GM19463 (cell line): Measurements from ENCODE around the gene ACACA.

Source experiments
- ATAC-seq: cut with Tn5 transposase; IDR thresholded peaks from one replicate; pipeline ENCODE4 v1.9.1; 2021; ENCODE audit warnings: mild to moderate bottlenecking, moderate library complexity; ENCODE audit not compliant: unreplicated experiment

Gene ACACA

DNA sequence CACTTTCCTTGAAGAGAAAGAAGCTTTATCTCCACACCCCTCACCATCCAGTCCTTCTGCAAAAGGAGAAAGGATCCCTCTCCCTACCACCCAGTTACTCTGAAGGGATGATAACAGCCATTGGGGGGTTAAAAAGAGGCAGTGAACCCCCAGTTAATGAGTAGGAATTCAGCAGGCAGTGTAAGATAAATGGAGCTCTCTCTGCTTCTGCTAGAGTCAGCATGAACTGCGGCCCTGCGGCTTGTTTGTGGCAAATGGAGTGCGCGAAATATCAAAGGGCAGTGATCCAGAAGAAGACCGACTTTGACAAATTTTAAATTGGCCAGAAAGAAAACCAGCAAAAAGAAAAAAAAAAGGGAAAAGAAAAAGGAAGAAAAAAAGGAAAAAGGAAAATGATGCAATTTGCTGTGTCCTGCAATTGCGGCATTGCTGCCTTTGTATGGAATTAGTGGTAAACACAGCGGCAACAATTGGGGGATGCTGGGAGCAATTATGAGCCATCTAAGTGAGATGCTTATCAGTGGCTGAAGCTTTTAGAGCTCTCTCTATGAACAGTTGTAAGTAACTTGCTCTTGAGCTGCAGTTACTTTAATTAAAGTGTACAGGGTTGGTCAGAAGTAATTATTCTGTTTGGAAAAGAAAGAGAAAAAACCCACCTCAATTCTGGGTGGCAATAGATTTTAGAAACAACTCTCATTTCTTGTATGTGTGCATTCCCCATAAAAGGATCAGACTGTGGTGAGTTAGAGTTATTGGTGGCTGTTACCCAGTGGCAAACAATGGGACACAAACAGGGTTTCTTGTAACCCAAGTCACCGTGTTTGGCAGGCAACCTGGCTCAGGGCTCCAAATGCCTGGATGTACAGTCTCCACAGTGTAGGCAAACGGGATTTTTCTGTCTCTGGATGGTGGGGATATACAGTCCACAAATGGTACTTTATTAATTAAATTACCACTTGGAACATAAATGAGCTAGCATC is 296.6 kb downstream of the ACACA start:
- no peak for ATAC-seq

DNA sequence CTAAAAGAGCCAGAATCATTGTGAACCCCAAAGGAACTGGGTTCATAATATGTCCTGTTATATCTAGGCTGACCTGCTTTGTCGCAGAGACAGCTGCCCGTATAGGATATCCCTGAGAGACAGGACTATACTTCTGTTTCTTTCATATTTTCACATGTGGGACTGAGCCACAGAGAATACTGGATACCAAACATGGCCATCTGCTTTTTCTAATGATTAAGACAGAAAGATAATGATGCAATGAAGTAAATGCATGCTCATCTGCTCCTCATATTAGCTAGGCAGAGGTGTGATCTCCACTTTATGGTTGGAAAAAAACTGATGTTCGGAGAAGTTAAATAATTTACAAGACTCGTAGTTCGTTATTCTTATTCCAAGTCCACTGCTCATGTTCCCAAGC is 297.5 kb downstream of the ACACA start:
- no peak for ATAC-seq

DNA sequence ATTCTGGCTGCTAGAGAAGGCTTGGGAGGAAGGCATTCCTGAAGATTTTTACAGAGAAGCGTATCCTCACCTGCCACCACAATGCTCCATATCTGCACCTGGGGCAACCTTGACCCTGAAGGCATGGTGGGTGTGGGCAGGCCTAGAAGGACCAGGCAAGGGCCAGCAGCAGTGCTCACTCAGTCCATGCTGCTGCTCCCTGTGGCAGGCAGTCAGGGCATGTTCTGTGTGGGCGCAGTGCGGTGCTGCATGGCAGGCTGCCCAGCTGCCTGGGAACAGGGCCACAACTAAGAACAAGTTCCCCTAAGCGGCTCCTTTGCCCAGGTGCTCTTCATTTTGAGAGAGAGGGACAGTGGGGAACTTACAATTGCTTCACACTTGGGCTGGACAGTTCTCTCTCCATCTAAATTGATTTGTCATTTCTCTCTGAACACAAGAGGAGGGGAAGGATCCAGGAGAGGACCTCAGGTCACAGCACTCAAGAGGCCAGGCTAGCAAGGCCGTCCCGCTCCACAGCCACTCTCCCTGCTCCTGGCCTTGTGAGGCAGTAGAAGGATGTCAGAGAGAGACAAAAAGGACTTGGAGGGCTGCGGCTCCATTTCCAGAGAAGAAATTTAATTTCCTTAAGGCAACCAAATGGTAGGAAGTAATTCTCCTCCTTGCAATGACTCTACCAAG is 299.1 kb downstream of the ACACA start:
- no peak for ATAC-seq

DNA sequence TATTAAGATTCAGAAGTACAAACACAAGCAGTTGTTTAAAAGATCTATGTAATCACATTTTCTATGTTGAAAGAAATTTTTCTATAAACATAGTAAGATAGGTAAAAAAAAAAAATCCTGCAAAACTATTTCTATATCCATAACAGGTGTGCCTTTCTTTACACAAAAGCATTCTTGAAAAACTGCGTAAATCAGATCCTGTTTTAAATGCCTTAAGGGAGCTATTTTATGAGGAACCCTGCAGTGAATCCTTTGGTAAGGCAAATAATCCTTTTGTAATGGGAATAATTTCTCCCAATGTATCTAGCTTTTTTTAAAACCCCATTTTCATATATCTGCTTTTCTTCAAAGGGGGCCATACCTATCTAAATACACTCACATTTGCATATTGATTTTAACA is 300.6 kb downstream of the ACACA start:
- ATAC-seq = no peak

DNA sequence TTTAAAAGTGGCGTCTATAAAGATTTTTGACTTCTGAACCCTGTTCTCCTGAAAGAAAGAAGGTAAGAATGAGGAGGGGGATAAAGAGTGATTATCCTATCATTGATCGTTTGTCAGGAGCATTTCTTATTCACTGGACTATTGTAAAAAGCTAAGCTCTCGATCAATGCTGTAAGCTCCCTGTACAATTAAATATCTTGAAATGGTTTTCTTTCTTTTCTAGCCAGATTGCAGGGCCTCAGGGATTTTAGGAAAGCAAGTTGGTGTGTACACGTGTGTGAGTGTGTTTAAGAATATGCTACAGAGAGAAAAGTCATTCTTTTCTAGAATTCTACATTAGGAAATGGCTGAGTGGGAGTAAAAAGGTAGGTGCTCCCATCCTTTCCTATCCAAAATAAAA is 303.4 kb downstream of the ACACA start:
- no peak for ATAC-seq

DNA sequence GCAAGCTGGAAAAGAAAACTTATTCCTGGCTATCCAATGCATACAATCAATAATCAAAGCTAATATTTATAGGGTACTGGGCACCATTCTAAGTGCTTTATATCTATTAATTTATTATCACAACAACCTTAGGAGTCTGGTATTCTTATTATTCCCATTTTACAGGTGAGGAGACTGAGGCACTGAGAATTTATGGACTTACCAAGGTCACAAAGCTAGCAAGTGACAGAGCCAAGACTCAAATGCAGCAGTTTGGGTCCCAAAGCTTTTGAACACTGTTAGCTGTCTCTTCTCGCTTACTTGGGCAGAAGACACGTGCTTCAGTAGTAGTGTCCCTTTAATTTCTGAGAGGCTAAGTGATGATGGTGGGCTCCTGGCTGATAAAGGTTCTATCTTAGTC is 305.3 kb downstream of the ACACA start:
- no peak for ATAC-seq

DNA sequence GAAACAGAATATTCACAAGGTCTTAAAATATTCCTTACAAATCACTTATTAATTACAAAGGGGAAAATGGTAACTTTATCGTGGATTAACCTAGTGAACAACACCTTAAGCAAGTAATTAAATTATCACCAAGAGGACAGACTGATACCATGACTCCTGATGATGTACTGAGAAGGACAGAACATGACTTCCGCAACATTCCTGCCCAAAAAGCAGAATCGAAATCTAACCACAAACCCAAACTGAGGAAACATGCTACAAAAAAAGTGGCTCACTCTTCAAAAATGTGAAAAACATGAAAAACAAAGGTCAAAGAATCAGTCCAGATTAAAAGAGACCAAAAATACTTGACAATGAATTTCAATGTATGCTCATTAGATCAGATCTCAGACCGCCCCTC is 306.4 kb downstream of the ACACA start:
- ATAC-seq = no peak

DNA sequence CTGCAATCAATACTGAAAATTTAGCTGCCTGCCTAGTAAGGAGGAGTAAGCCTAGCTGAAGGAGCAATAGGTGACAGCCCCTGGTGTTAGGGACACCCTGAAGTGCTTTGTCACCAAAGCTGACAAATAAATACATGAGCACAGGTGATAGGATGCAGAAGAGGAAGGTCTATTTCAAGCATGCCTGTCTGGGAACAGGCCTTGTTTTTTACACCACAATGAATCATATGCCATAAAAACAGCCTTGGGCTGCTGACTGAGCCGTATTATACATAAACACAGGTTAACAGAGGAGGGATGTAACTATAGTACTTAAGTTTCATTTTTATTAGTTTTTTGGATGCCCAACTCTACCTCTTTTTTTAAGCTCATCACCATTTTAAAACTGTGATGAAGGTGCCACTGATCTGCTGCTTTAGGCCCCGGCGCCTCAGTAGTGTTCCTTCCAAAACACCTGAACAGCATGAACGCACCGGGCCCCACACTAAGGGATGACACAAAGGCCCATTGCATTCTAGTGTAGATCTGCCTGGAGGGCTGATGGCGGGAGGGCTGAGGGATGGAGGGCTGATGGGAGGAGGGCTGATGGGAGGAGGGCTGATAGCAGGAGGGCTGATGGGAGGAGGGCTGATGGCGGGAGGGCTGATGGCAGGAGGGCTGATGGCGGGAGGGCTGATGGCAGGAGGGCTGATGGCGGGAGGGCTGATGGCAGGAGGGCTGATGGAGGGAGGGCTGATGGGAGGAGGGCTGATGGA is 307.5 kb downstream of the ACACA start:
- no peak for ATAC-seq

DNA sequence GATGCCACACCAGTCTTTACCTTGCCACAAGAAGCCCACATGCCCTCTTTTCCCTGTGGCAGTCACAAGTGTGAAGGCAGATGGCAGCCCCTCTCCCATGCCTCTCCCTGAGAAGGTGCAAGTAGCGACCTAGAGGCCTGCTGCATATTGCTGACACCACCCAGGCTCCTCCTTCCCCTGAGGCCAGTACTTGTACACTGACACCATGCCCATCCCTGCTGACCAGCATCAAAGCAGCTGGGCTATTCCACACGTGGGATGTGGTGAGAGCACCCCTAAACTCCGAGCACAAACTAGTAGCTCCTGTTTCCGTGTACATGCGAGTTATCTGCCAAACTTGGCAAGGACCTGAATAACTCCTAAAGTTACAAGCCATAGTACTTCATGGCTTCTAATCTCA is 308.5 kb downstream of the ACACA start:
- no peak for ATAC-seq

DNA sequence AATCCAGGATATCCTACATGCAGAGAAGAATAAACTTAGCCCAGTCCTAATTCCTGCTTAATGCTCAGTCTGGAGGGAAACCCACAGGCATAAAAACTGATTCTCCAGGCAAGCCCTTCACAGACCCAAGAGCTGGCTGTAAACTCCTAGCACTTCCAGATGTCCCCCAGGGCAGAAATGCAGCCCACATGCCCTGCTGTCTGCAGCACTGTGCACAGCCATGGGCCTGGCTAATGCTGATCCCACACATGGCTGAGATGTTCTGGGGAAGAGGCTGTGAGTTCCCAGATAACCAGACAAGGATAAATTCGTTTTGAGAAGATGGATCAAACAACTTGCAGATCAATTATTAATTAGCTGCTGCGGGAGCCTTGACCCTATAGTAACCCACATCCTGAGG is 309.5 kb downstream of the ACACA start:
- no peak for ATAC-seq

DNA sequence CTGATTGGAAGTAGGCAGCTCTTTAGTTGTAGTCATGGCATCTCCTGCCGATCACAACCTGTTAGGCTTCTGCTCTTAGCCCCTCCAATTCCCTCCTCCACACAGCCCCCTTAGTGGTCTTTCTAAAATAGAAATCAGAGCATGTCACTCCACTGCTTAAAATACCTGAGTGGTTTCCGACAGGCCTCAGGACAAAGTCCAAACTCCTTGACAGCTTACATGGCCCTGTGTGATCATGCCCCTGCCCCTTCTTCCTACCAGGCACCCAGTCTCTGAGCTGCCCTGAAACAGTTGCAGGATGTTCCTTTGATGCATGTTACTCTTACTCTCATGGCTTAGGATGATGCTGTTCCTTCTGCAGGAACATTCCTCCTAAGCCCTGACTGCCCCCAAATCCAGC is 310.6 kb downstream of the ACACA start:
- no peak for ATAC-seq

DNA sequence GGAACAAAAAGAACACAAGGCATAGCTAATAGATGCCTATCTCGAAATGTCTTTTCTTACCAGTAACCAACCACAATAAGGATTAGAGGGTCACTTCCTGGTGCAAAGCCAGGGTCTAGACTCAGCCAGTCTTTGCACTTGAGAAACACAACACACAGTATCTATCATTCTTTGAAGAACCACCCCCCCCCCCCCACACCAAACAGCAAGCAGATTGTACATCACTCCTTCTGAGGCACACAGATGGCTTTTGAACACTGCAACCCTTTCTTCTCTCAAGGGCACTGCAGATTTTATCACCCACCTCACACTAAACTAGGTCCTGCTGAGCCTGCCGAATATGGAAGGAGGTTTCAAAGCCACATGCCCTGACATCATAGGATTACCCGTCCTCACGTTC is 312.2 kb downstream of the ACACA start:
- ATAC-seq = no peak

DNA sequence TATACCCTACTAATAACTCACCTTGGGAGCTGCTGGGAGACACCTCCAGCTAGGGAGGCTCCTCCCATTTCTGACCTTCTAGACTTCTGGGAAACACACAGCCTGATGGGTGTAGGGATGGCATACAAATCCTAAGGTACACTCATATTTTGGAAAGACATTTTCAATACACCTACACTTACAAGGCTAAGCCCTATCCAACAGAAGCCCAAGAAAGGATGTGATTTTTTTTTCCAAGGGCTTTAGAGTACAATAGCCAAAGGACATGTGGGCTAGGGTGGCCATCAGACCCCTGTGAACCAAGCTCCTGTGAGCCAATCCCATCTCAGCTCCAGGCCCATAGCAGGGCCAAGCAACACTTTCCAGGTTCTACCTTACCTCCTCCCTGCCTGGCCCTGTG is 313.9 kb downstream of the ACACA start:
- no peak for ATAC-seq

DNA sequence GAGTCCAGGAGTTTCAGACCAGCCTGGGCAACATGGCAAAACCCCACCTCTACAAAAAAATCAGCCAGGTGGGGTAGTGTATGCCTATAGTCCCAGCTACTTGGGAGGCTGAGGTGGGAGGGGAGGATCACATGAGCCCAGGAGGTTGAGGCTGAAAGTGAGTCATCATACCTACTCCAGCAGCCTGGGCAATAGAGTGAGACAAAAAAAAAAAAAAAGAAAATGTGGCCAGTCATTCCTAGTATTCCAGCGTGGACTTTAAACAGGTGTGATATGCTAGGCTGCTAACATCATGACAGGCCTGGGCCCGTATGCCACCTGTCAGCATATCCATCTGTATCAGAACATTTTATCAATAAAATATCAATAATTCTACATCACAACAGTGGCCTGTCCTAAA is 314.6 kb downstream of the ACACA start:
- ATAC-seq = no peak

DNA sequence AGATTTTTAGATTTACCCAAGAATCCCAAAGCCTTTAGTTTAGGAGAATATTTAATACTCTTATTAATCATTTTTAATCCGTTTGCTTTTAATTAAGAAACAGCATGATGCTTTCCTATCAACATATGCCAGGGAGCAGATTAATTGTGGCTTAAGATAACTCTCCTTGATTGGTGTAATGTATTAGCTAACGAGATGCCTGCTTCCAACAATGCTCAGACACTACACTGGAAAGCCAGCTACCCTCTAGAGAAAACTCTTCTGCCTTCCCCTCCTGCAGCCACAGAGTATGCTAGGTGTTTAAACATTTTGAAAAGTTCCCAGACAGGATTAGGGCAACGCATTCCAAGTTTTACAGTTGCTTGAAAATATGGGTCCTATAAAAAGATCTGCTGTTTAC is 315.7 kb downstream of the ACACA start:
- no peak for ATAC-seq

DNA sequence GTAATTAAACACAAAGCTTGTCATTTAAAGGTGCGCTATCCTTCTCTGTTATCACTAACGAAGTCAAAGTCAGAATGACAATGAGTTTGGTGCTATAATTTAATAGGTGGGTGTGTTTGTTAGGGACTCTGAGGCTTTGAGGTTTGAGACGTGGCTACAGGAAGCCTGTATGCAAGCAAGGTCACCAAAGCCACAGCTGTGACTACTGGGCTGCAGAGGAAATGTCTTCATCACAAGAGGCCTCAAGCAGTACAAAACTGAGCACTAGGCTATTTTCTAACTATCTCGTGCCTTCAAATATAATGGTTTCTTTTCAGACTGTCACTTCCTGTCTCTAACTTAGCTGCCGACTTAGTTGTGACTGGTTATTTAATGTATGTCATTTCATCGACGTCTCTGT is 316.7 kb downstream of the ACACA start:
- ATAC-seq = no peak

DNA sequence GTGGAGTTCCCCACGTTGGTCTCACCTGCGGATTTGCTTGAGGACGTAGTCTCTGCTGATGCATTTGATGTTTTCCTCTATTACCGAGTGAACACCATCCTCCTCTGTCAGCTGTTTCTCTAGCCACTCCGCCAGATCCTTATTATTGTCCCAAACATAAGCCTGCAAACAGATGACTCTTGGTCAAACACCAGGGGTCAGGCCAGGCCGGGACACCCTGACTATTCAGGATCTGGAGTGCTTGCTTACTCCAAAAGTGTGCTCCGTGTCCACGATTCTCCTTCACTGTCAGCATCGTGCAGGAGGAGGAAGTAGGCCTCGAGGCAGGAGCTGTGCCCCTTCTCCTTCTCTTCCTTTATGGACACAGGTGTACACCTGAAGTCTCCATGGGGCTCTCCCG is 317.7 kb downstream of the ACACA start:
- no peak for ATAC-seq

DNA sequence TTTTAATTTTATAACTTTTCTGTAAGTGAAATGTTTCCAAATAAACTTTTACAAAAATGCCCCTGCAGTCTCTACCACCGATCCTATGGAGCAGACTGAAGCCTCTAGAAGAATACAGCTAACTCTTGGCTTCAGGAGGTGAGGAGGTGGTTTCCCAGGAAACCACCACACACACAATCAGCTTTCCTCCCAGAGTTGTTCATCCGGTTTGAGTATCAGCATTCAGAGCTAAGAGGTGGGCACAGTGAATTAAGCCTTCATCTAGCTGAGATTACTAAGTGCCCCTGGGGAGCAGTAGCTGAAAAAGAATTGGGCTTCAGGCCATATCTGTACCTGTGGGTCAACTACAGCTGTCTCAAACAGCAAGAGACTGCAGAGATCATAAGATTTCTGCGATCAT is 318.2 kb downstream of the ACACA start:
- ATAC-seq = no peak

DNA sequence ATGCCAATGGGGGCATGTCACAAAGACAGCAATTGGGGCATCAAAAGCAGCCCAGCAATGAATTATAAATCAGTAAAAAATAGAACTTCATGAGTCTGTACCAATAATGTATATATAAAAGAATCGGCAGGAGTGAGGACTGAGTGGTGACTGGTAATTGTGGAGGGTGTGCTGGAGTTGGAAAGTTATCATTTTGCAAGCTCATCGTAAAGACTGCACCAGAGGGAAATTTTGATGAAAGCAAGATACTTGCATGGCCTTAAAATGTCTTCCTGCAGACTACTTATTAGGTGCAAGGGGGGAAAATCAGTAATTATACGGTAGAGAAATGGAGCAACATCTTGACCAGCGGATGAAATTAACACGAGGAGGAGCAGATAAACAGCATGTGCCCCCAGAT is 319.0 kb downstream of the ACACA start:
- ATAC-seq = no peak

DNA sequence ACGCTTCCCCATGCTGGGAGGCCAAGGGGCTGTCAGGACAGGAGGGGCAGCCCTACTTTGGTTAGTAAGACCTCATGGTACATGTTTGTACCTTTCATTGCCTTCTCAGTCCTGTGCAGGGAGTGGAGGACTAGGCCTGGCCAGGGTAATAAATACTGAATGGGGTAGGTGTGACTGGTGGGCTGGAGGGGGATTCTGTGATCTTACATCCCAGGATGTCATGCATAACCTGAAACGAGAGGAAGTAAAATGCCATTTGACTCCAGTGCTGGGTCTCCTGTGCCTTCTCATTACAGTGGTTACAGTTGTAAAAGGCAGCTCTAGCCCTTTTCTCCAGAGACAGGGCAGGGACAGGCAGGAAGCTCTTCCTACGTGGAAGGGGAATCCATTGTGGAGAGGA is 319.7 kb downstream of the ACACA start:
- no peak for ATAC-seq

DNA sequence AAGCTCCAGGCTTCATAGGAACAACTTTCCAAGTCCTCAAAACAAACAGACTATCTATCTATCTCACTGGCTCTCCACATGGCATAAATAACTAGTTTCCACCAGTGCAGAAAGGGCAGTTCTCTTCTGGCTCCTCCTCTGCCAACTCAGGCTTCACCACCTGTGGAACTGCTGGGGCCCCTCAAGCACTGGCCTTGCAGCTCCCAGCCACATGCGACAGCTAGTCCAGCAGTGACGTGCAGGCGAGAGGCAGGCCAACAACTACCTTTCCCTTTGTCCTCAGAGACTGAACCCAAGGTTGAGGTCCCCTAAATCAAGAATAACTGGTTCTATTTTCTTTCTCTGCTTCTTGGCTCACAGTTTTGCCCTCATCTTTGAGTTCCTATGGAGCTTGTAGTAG is 320.3 kb downstream of the ACACA start:
- no peak for ATAC-seq

DNA sequence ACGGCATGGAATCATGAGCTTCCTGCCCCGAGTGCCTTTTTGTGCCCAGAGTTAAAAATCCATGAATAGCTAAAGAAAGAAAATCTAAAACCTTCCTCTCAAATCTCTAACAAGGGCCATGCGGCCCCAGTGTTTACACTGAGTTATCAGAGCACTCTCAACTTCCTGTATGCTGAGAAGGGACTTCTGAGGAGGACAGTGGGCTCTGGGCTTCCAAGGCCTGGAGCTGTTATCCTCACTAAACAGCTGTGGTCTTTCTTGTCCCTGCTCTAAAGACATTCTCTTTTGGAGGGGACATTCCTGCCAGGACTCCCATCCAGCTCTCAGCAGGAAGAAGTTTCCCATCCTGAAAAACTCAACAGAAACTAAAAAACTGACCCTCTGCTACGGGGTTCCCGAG is 322.3 kb downstream of the ACACA start:
- ATAC-seq = no peak
